ENCODE data around the gene MPPED1.

The MPPED1 gene

DNA sequence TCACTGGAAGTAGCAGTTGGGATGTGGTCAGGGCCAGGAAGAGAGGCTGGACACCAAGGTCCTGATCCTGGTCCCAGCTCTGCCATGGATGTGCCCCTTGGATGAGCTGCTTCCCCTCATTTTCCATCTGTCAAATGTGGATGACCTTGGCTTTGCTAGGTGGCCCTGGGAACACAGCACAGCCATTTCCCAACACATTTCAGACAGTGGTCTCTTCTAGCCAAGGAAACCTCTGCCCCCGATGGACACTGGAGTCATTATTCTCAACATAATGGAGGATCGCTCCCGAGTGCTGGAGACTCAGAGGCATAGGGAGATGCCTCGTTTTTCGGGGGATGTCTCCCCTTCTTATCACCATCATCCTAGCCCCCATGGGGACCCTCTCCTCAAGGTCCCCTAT, 13.6 kb upstream of the MPPED1 start:
- H3K27ac ChIP-seq = no peak overlapping the region
- no peak for TF ChIP-seq Cebpa-rat (IDR thresholded peaks at IDR 0.05)
- H4K20me1 ChIP-seq = no peaks in the 10 kb centered on the region; a peak in 3 of 22 replicates
- no peaks in the 10 kb centered on the region for H3K36me3 ChIP-seq
- no peak overlapping the region for H3K9ac ChIP-seq
- H3K4me1 ChIP-seq = no peaks in the 10 kb centered on the region
- H3K27me3 ChIP-seq = no peaks in the 10 kb centered on the region
- H3K4me3 ChIP-seq = no peak overlapping the region
- H3K9me3 ChIP-seq (replicated peaks in 1 of 11) = peaks cover 0 to 6% (median 0%) of the 10 kb centered on the region in 11 experiments; a peak in 2 of 22 replicates
- H3K4me2 ChIP-seq = no peak overlapping the region

DNA sequence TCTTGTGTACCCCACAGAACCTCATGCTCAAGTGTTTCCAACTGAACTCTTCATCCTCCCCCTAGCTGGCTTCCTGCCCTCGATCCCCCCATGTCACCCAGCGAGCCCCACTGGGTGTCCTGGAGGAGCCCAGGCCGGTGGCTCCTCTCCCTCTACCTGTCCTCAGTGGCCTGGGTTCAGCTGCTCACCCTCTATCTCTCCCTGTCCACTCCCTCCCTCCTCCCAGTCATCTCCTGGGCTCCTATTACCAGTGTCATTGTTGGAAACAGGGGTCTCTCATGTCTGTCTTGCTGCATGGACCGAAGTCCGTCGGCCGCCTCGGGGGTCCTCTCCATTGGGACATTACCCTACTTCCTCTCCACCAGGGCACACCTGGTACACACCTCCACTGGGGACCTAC, 12.9 kb upstream of the MPPED1 start:
- Histone ChIP-seq H3K4me1 (peaks cover 0 to 4% (median 0%) of the 10 kb centered on the region in 10 experiments; a peak in 1 of 20 replicates), H3K27me3 (no peaks in the 10 kb centered on the region), H3K9me3 (replicated peaks in 1 of 11) (peaks cover 0 to 6% (median 0%) of the 10 kb centered on the region in 11 experiments; a peak in 2 of 22 replicates), H3K4me3 (no peak overlapping the region), H3K4me2 (no peak overlapping the region), H3K27ac (no peak overlapping the region), H3K36me3 (no peaks in the 10 kb centered on the region), H4K20me1 (no peaks in the 10 kb centered on the region; a peak in 3 of 22 replicates), H3K9ac (no peak overlapping the region)
- TF ChIP-seq Cebpa-rat (IDR thresholded peaks at IDR 0.05) = no peak

DNA sequence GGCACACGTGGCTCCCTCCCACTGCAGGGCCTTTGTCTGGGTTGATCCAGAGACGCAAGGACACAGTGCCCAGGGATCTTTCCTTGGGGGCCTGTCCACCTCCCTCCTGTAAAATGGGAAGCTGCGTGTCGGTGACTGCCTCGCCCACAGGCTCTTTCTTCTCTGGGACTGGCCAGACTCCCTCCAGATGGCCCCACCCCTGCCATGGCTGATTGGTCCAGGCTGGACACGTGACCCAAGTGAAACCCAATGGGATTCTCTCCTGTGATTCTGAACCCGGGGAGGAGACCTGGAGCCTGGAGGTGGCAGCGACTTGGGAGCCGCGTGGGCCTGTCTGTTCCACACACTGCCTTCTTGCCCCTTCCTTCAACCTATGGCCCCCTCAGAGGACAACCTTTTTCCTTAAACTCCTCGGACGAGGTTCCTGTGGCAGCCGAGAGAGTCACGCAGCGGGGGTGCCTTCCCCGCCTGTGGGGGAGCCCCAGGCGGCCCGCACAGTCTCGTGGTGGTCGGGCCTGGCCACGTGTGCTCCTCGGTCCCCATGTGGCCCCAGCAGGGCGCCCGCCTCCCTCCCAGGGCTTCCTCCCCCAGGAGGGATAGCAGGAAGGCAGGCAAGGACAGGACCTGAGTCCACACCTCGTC, 12.4 kb upstream of the MPPED1 start:
- H3K9ac ChIP-seq = no peak overlapping the region
- H3K27me3 ChIP-seq = no peaks in the 10 kb centered on the region
- H3K27ac ChIP-seq = no peak overlapping the region
- peaks cover 0 to 1% (median 0%) of the 10 kb centered on the region in 11 experiments; a peak in 4 of 22 replicates for H4K20me1 ChIP-seq
- H3K36me3 ChIP-seq = no peaks in the 10 kb centered on the region
- H3K9me3 ChIP-seq (replicated peaks in 1 of 11) = peaks cover 0 to 6% (median 0%) of the 10 kb centered on the region in 11 experiments; a peak in 2 of 22 replicates
- no peak overlapping the region for H3K4me3 ChIP-seq
- H3K4me2 ChIP-seq = no peak overlapping the region
- H3K4me1 ChIP-seq = peaks cover 0 to 4% (median 0%) of the 10 kb centered on the region in 10 experiments; a peak in 1 of 20 replicates
- no peak for TF ChIP-seq Cebpa-rat (IDR thresholded peaks at IDR 0.05)

DNA sequence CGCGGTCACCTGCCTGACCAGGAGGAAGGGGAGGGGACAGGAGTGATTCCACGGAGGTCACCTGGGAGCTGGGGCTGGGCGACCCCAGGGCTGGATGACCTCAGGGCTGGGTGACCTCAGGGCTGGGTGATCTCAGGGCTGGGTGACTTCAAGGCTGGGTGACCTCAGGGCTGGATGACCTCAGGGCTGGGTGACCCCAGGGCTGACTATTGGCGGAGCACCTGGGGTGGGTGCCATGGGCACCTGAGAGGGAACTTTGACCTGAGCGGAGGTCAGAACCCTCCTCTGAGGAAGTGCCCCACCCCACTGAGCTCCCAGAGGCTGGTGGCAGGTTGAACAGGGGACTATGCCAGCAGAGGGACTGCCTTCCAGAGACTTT, 11.8 kb upstream of the MPPED1 start:
- Histone ChIP-seq H3K27me3 (no peaks in the 10 kb centered on the region), H4K20me1 (peaks cover 0 to 6% (median 0%) of the 10 kb centered on the region in 11 experiments; a peak in 4 of 22 replicates), H3K36me3 (no peaks in the 10 kb centered on the region), H3K4me1 (peaks cover 0 to 4% (median 0%) of the 10 kb centered on the region in 10 experiments; a peak in 1 of 20 replicates), H3K4me3 (no peak overlapping the region), H3K9ac (no peak overlapping the region), H3K4me2 (no peak overlapping the region), H3K9me3 (replicated peaks in 1 of 11) (peaks cover 0 to 6% (median 0%) of the 10 kb centered on the region in 11 experiments; a peak in 2 of 22 replicates), H3K27ac (no peak overlapping the region)
- no peak for TF ChIP-seq Cebpa-rat (IDR thresholded peaks at IDR 0.05)

DNA sequence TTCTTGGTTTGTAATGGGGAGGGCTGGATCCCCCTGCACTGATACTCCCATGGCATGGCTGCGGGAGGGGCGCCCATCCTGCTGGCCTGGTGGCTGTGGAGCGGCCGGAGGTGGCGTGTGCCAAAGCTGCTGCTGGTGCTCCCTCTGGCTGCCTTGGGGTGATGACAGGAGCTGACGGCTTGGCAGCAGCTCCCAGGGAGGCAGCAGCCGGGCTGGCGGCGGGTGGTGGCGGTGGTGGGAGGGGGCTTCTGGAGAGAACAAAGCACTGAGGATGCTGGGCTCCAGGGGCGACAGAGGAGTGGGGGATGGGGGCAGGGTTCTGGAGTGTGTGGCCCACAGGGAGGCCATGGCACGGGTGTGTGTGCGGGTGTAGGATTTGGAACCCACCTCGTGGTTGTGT, 11.4 kb upstream of the MPPED1 start:
- peaks cover 0 to 6% (median 0%) of the 10 kb centered on the region in 11 experiments; a peak in 2 of 22 replicates for H3K9me3 ChIP-seq (replicated peaks in 1 of 11)
- no peak overlapping the region for H3K9ac ChIP-seq
- no peaks in the 10 kb centered on the region for H3K36me3 ChIP-seq
- TF ChIP-seq Cebpa-rat (IDR thresholded peaks at IDR 0.05) = no peak
- H3K27me3 ChIP-seq = no peaks in the 10 kb centered on the region
- peaks cover 0 to 4% (median 0%) of the 10 kb centered on the region in 10 experiments; a peak in 1 of 20 replicates for H3K4me1 ChIP-seq
- no peak overlapping the region for H3K4me3 ChIP-seq
- H3K4me2 ChIP-seq = no peak overlapping the region
- no peak overlapping the region for H3K27ac ChIP-seq
- H4K20me1 ChIP-seq = peaks cover 0 to 11% (median 0%) of the 10 kb centered on the region in 11 experiments; a peak in 4 of 22 replicates

DNA sequence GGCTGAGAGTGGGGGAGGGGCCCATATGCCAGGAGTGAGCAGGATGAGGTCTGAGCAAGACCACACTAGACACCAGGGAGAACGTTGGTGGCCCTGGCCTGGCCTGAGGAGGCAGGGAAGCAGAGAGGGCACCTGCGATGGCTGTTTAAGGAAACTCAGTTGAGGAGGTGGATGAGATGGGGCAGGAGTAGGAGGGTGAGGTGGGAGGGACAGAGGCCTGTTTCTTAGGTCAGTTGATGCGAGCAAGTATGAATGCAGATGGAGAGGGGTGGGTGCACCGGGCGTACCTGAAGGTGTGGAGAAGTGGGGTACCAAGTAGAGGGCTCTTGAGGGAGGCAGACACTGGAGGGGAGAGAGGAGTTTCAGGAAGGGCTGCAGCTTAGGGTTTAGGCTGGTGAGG, 10.6 kb upstream of the MPPED1 start:
- no peak overlapping the region for H3K4me2 ChIP-seq
- H3K27ac ChIP-seq = no peak overlapping the region
- H3K4me3 ChIP-seq = no peak overlapping the region
- no peaks in the 10 kb centered on the region for H3K36me3 ChIP-seq
- H3K4me1 ChIP-seq = peaks cover 0 to 4% (median 0%) of the 10 kb centered on the region in 10 experiments; a peak in 1 of 20 replicates
- H3K27me3 ChIP-seq = 0 out of 22 replicates have a peak, but pooled peaks cover 0 to 1% (median 0%) of the 10 kb centered on the region in 11 experiments
- H3K9me3 ChIP-seq (replicated peaks in 1 of 11) = peaks cover 0 to 6% (median 0%) of the 10 kb centered on the region in 11 experiments; a peak in 2 of 22 replicates
- H4K20me1 ChIP-seq = peaks cover 0 to 16% (median 0%) of the 10 kb centered on the region in 11 experiments; a peak in 4 of 22 replicates
- TF ChIP-seq Cebpa-rat (IDR thresholded peaks at IDR 0.05) = no peak
- H3K9ac ChIP-seq = no peak overlapping the region

DNA sequence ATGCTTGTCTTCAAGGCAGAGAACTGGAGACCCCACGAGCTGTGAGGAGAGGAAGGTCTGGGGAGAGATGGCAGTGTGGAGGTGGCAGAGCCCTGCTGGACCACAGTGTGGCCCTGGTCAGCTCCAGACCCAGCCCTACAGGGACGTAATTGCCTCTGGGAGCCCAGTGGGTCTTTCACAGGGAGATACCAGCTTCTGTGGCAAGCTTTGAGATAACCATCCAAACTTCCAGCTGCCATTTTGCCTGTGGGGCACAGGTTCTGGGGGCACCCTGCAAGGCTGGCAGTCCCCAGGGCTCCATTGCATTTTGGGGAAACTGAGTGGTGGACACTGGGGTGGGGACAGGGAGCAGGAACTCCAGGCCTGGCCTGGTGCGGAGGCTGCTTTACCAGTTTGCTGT, 10.2 kb upstream of the MPPED1 start:
- peaks cover 0 to 6% (median 0%) of the 10 kb centered on the region in 11 experiments; a peak in 2 of 22 replicates for H3K9me3 ChIP-seq (replicated peaks in 1 of 11)

DNA sequence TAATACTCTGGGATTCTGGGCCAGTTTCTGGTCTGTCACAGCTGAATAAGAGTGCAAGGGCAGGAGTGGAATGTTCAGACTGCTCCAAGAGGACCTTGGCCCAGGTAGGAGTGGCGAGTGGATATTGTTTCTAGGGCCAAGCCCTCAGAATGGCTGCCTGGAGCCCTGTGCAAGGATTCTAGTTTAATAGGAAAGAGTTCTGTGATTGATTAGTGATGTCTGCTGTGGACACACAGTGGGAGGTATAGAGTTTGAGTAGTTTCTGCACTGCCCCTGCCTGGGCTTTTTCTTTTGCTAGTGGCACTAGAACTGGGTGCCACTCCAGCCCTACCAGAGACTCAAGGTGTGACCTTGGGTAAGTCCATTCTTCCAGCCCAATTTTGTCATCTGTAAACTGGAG, 9.7 kb upstream of the MPPED1 start:
- Histone ChIP-seq H3K27me3 (peaks cover 0 to 5% (median 0%) of the 10 kb centered on the region in 11 experiments; a peak in 1 of 22 replicates), H3K4me2 (no peak overlapping the region), H3K9me3 (replicated peaks in 1 of 11) (peaks cover 0 to 6% (median 0%) of the 10 kb centered on the region in 11 experiments; a peak in 2 of 22 replicates), H4K20me1 (peaks cover 0 to 25% (median 0%) of the 10 kb centered on the region in 11 experiments; a peak in 3 of 22 replicates), H3K4me1 (peaks cover 0 to 4% (median 0%) of the 10 kb centered on the region in 10 experiments; a peak in 1 of 20 replicates), H3K27ac (no peak overlapping the region), H3K4me3 (no peak overlapping the region), H3K9ac (no peak overlapping the region), H3K36me3 (no peaks in the 10 kb centered on the region)
- no peak for TF ChIP-seq Cebpa-rat (IDR thresholded peaks at IDR 0.05)

More for the DNA sequence above, 10.2 kb upstream of the MPPED1 start:
- no peak for TF ChIP-seq Cebpa-rat (IDR thresholded peaks at IDR 0.05)
- Histone ChIP-seq H3K27ac (no peak overlapping the region), H3K4me3 (no peak overlapping the region), H3K36me3 (no peaks in the 10 kb centered on the region), H3K4me1 (peaks cover 0 to 4% (median 0%) of the 10 kb centered on the region in 10 experiments; a peak in 1 of 20 replicates), H3K9ac (no peak overlapping the region), H3K27me3 (peaks cover 0 to 5% (median 0%) of the 10 kb centered on the region in 11 experiments; a peak in 1 of 22 replicates), H4K20me1 (peaks cover 0 to 20% (median 0%) of the 10 kb centered on the region in 11 experiments; a peak in 4 of 22 replicates), H3K4me2 (no peak overlapping the region)

DNA sequence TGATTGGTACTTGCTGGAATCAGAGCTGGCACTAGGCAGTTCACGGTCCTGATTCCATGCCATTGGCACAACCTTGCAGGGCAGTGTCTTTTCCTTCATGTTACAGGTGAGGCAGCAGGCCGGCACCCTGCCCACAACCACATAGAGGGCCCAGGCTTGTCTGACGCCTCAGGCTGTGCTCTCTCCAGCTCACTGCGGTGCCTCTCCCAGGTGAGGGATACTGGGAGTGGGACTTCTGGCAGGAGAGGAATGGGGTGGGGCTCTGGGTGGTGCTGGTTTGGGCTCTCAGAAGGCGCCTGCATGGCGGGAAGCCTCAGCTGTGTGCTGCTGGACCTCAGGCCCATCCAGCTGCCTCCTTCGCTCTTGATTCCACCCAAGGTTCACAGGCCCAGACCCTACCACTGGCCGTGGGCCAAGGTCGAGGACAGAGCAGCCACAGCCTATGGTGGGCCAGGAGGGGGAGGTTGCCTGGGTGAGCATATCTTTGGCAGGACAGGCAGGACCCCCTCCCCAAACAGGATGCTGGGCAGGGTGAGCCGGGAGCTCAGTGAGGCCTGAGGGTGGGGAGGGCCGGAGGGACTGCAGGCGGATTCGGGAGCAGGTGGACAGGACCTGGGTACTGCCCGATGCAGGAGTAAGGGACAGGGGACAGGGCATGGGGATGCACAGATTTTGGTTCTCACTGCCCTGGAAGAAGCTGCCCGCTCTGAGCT, 7.0 kb upstream of the MPPED1 start:
- H3K4me2 ChIP-seq = no peak overlapping the region
- H3K9me3 ChIP-seq (replicated peaks in 1 of 11) = peaks cover 0 to 6% (median 0%) of the 10 kb centered on the region in 11 experiments; a peak in 2 of 22 replicates
- no peak for TF ChIP-seq Cebpa-rat (IDR thresholded peaks at IDR 0.05)
- H3K9ac ChIP-seq = no peak overlapping the region
- H3K36me3 ChIP-seq = no peaks in the 10 kb centered on the region
- peaks cover 0 to 8% (median 4%) of the 10 kb centered on the region in 11 experiments; a peak in 11 of 22 replicates for H3K27me3 ChIP-seq
- no peak overlapping the region for H3K27ac ChIP-seq
- peaks cover 0 to 47% (median 0%) of the 10 kb centered on the region in 11 experiments; a peak in 8 of 22 replicates for H4K20me1 ChIP-seq
- H3K4me3 ChIP-seq = no peak overlapping the region
- H3K4me1 ChIP-seq = peaks cover 0 to 4% (median 0%) of the 10 kb centered on the region in 10 experiments; a peak in 1 of 20 replicates

All from BLaER1 treated with 17β-estradiol and CSF1 and Interleukin-3, amounts not matched to agents 10 nM and 100 nM (cell line).